Mucosa of descending colon (tissue), 3 donors: Measurements from ENCODE around the gene C1orf21. TPM values are rescaled to one million over a fixed set of nuclear protein-coding genes. Genes with fewer than 3 reads are reported as not detected.

ENCODE experiments used
- ATAC-seq: fragments of 200-7000 bp; cut with Tn5 transposase; one replicate; pipeline ENCODE4 v1.9.1; 2020; ENCODE audit warnings: mild to moderate bottlenecking, moderate library complexity
- DNase-seq, 3 donors: peaks; one replicate each; pipeline ENCODE4 v3.0.0-alpha.2; 2020
- H3K36me3 ChIP-seq: fragments of 200-600 bp; one replicate; pipeline ENCODE4 v1.8.0; 2021; ENCODE audit warnings: low read depth, mild to moderate bottlenecking
- H3K4me1 ChIP-seq: fragments of 200-600 bp; one replicate; pipeline ENCODE4 v1.8.0; 2021; ENCODE audit warnings: low read depth, mild to moderate bottlenecking
- H3K4me3 ChIP-seq: fragments of 200-600 bp; one replicate; pipeline ENCODE4 v1.8.0; 2021; ENCODE audit warnings: mild to moderate bottlenecking
- H3K9me3 ChIP-seq: fragments of 200-600 bp; one replicate; pipeline ENCODE4 v1.8.0; 2021; ENCODE audit warnings: mild to moderate bottlenecking
- intact Hi-C, 2 donors: fragments of 100-400 bp; cut with DNase I in 1 of 2; cut with micrococcal nuclease in 1 of 2; formaldehyde crosslinking; loops; one replicate each; pipeline versions ENCODE4 v1.11.0 to v1.11.1; 2022; cut with DNase I, micrococcal nuclease
- total RNA-seq, 3 donors: library from RNA; stranded (reverse); fragmentation: NEBNext Ultra II Directional in 2 of 3; extraction: Animal tissue kit (Norgen Biotek cat#: 25700) in 2 of 3; gene quantifications; one replicate each; pipeline versions ENCODE4 v1.2.1 to v1.2.4, GENCODE V29; 2021 to 2023
- TF ChIP-seq, protein P1 (sequence below): fragments of 200-600 bp; IDR thresholded peaks from one replicate; pipeline ENCODE4 v1.8.0; 2022; ENCODE audit warnings: antibody characterized with exemption, mild to moderate bottlenecking
- donor health status: DM: no; HTN: no; CAD: no; lungs with moderate emphysema.
- donor health status: DM: no; HTN: no; CAD: no.
- donor health status: DM: no; HTN: yes; CAD: no.

C1orf21 gene
- total RNA-seq, 3 donors from 2014 or later: 70.9 to 109 (median 96.8) TPM

DNA sequence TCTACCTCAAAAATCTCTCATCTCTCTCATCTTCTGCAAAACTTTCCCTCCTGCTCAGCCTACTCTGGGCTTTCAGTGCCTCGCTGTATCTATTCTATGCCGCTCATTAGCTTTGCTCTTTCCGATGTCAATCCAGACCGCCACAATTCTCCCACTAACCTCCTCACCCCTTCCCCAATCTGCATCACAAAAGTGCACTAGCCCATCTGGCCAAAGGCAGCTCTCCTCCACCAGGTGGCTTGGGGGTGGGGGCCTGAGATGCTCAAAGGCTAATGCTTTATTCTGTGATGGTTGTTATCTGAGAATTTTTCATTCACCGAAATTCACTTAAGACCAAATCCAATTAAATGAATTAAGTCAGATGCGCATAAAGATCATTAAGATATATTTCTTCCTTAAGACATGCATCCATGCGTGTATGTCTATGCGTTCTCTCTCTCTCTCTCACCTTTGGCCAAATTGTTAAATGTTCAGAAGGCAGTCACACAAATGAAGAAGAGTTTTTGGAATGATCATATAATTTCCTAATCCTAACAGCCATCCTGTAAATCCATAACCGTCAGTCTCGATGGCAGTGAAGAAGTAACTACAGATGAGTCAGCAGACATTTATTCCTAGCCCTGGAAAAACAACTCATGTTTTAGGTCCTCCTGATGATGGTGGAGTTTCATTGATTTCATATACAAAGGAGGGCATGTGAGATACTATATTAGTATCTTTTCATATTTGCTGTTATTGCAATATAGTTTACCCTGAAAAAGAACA, 111.3 kb downstream of the C1orf21 start:
- TF ChIP-seq, protein P1, sequence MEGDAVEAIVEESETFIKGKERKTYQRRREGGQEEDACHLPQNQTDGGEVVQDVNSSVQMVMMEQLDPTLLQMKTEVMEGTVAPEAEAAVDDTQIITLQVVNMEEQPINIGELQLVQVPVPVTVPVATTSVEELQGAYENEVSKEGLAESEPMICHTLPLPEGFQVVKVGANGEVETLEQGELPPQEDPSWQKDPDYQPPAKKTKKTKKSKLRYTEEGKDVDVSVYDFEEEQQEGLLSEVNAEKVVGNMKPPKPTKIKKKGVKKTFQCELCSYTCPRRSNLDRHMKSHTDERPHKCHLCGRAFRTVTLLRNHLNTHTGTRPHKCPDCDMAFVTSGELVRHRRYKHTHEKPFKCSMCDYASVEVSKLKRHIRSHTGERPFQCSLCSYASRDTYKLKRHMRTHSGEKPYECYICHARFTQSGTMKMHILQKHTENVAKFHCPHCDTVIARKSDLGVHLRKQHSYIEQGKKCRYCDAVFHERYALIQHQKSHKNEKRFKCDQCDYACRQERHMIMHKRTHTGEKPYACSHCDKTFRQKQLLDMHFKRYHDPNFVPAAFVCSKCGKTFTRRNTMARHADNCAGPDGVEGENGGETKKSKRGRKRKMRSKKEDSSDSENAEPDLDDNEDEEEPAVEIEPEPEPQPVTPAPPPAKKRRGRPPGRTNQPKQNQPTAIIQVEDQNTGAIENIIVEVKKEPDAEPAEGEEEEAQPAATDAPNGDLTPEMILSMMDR: no peak
- intact Hi-C loops: no loop called here
- no peak overlapping the region for H3K4me3 ChIP-seq
- H3K4me1 ChIP-seq: peaks cover 9% of the 10 kb centered on the region
- DNase-seq (no peak), ATAC-seq (no peak)
- no peaks in the 10 kb centered on the region for H3K9me3 ChIP-seq
- no peaks in the 10 kb centered on the region for H3K36me3 ChIP-seq

DNA sequence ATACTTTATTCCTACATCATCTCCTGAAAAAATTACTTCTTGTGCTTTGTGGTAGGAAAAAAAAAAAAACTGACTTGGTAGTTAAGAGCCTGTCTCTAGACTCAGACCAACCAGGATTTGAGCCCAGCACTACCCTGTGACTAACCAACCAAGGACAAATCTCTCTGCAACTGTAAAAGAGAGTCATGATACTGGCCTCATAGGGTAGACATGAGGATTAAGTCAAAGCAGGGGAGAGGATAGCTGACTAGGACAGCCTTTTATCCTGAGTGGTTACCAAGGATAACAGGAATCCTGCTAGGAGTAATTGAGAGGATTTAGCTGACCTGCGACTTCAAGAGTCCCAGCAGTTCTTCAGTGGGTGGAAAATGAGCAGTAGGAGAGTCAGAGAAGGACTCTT, 112.8 kb downstream of the C1orf21 start:
- DNase-seq (no peak), ATAC-seq (no peak)
- intact Hi-C loops: no loop called here
- Histone ChIP-seq H3K36me3 (no peaks in the 10 kb centered on the region), H3K9me3 (no peaks in the 10 kb centered on the region), H3K4me3 (no peak overlapping the region), H3K4me1 (no peaks in the 10 kb centered on the region)
- TF ChIP-seq, protein P1: no peak

GRCh38 chr1:184502161-184502560, 115.3 kb downstream of the C1orf21 start:
- peak; percentile 71 for ATAC-seq
- no peaks in the 10 kb centered on the region for H3K36me3 ChIP-seq
- TF ChIP-seq, protein P1: no peak

DNA sequence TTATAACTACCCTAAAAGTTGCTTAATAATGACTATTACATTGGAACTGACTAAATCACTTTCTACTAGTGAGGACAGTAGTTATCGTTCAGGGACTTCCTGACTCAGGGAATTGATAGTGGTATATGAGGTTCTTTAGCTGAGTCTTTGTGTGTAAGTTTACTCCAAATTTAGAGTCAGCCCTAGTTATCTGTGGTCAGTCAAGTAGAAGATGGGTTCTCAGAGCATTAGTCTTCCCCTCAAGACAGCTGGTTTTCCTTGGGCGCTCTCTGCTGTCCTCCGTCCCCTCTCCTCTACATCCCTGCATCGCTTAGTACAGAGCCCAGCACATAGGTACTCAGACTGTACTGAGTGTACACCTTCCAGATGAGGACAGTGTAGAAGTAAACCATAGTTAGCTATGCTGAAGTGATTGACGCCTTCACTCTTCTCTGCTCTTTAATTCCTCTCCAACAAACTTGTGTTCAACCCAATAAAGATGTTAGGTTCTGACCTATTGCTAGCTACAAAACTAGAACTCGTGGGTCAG, 116.5 kb downstream of the C1orf21 start:
- TF ChIP-seq, protein P1: no peak
- Histone ChIP-seq H3K4me1 (peaks cover 3% of the 10 kb centered on the region), H3K9me3 (no peaks in the 10 kb centered on the region), H3K36me3 (no peaks in the 10 kb centered on the region), H3K4me3 (no peak overlapping the region)
- intact Hi-C loops: no loop called here
- ATAC-seq (peak; percentile 18), DNase-seq (no peak)

More at GRCh38 chr1:184502161-184502560, 115.3 kb downstream of the C1orf21 start:
- H3K4me3 ChIP-seq: no peak overlapping the region
- H3K9me3 ChIP-seq: no peaks in the 10 kb centered on the region
- DNase-seq: no peak
- no peaks in the 10 kb centered on the region for H3K4me1 ChIP-seq
- intact Hi-C loops: no loop called here

GRCh38 chr1:184504040-184504954, 117.5 kb downstream of the C1orf21 start:
- intact Hi-C loops: no loop called here
- H3K36me3 ChIP-seq: no peaks in the 10 kb centered on the region

More at GRCh38 chr1:184504040-184504954, 117.5 kb downstream of the C1orf21 start:
- ATAC-seq: peak; percentile 42
- H3K4me1 ChIP-seq: peaks cover 3% of the 10 kb centered on the region
- no peaks in the 10 kb centered on the region for H3K9me3 ChIP-seq
- no peak for DNase-seq
- TF ChIP-seq, protein P1: no peak
- H3K4me3 ChIP-seq: no peak overlapping the region
